ENCODE results near the gene IGSF21.

GRCh38 chr1:18336801-18337200, 229.2 kb downstream of the IGSF21 start:
- TF ChIP-seq EZH2 (IDR thresholded peaks at IDR 0.05) (no peak), POLR2AphosphoS5 (IDR thresholded peaks at IDR 0.05; ENCODE audit: borderline replicate concordance, low read depth, low read length) (no peak)

Data from SK-N-MC (cell line).